Gastrocnemius medialis (tissue), 4 donors: ENCODE measurements around the gene ADORA2B.
"Not testable (repeated sequence)": the region's sequence is repeated elsewhere in the genome, so short reads cannot be mapped to it uniquely, and the experiment has no call there.

Experiments
- POLR2A ChIP-seq, 2 donors: fragments of 450-650 bp; IDR thresholded peaks; one replicate each; pipeline ENCODE4 v1.6.1; 2017; ENCODE audit warnings: antibody characterized with exemption in 2 of 2, mild to moderate bottlenecking in 2 of 2, moderate library complexity in 2 of 2
- TF ChIP-seq, protein P1 (sequence below), 5 experiments: fragments of 450-650 bp in 3 of 5; fragments of 200-600 bp in 2 of 5; sonication (generic) in 2 of 5; IDR thresholded peaks in 4 of 5; conservative IDR thresholded peaks in 1 of 5; 1 replicate in 4 of 5; 2 replicates in 1 of 5; pipeline ENCODE4 v1.5.1; 2016 to 2019; ENCODE audit warnings: antibody characterized with exemption in 5 of 5, mild to moderate bottlenecking in 3 of 5, moderate library complexity in 3 of 5

- TF ChIP-seq POLR2A (IDR thresholded peaks at IDR 0.05) = not testable (repeated sequence)
- TF ChIP-seq, protein P1, sequence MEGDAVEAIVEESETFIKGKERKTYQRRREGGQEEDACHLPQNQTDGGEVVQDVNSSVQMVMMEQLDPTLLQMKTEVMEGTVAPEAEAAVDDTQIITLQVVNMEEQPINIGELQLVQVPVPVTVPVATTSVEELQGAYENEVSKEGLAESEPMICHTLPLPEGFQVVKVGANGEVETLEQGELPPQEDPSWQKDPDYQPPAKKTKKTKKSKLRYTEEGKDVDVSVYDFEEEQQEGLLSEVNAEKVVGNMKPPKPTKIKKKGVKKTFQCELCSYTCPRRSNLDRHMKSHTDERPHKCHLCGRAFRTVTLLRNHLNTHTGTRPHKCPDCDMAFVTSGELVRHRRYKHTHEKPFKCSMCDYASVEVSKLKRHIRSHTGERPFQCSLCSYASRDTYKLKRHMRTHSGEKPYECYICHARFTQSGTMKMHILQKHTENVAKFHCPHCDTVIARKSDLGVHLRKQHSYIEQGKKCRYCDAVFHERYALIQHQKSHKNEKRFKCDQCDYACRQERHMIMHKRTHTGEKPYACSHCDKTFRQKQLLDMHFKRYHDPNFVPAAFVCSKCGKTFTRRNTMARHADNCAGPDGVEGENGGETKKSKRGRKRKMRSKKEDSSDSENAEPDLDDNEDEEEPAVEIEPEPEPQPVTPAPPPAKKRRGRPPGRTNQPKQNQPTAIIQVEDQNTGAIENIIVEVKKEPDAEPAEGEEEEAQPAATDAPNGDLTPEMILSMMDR (IDR thresholded peaks at IDR 0.05 in 4 of 5, conservative IDR thresholded peaks at IDR 0.05 in 1 of 5) = not testable (repeated sequence)
These were observed 33.2 kb upstream of the ADORA2B start for GRCh38 chr17:15911701-15912100.
